Globus pallidus (tissue), 1 donor: Measurements from ENCODE around the gene MAP3K8.

Source experiments
- DNase-seq: peaks from one replicate; pipeline ENCODE4 v3.0.0-alpha.2; 2015; ENCODE audit warnings: low spot score

MAP3K8 gene

GRCh38 chr10:30433730-30434272, at the start of gene MAP3K8:
Gene MAP3K8, plus strand, starts transcription at chr10:30434184. Its CDS starts 4,755 bp downstream, at chr10:30438939.
- peak; percentile 80 for DNase-seq

DNA sequence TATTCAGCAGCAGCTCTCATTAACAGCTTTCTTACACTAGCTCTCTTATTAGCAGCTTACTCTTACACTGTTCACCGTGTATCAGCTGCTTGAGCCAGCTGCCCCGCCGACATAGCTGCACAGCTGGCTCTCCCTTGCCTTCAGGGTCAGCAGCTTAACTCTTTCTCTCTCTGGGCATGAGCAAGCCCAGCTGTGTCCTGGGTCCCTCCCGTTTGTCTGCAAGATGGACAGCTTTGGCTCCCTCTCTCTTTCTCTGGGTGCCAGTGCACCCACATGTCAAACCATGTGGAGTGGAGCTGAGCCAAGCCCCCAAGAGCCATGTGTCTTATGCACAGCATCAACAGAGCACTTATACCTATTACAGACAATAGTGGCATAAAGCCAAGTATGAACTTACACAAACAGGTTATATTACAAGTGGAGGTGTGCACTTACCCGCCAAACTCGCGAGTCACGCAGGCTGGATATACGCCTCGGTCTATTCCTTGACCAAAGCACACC, 49.2 kb upstream of the MAP3K8 start:
- DNase-seq = peak; percentile 9

DNA sequence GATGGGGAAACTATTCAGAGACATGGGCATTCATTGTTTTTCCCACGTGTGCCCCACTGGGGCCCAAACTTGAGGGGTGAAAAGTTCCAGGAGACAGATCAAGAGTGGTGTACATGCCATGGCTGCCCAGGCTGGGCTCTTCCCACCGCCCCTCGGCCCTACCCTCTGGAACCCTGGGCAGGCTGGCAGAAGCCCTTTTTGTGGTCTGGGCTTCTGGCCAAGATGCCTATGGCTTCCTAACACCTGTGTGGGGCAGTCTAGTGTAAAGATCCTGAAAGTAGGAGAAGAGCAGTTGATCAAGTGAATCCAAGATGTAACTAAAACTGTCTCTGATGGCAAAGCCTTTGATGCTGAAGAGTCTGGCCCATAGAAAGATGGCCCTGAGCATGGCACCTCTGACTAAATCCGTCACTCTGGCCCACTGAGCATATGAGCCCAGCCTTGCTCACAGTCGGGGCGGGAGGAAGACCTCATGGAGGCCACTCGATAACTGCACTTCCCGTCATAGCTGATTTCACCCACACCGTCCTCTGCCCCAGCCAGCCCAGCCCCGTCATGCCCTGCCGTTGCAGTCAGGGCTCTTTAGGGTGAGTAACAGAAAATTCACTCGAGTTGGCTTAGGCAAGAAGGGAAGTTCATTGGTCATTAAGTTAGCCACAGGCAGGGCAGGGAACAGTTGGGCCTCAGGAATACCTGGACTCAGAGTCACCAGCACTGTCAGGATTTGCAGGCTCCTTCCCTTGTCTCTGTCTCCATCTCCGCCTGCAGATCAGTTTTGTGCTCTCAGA, 47.0 kb upstream of the MAP3K8 start:
- DNase-seq = no peak

DNA sequence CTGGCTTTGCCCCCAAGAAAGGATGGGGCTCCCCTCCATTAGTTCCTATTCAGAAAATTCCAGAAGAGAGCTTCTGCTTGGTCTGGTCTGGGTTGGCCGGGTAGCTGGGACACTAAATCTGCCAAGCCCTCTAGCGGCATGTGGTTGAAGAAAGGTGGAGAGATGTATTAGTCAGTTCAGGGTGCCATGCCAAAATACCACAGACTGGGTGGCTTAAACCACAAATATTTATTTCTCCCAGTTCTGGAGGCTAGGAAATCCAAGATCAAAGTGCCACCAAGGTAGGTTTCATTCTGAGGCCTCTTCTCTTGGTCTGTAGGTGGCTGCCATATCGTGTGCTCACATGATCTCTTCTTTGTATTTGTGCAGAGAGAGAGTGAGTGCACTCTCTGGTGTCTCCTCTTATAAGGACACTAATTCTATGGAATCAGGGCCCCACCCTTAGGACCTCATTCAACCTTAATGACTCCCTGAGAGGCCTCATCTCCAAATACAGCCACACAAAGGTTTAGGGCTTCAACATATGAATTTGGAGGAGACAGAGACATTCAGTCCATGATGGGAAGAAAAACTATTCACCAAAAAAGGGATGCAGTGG, 46.2 kb upstream of the MAP3K8 start:
- DNase-seq = no peak

GRCh38 chr10:30389543-30389942, 44.4 kb upstream of the MAP3K8 start:
- DNase-seq = no peak

DNA sequence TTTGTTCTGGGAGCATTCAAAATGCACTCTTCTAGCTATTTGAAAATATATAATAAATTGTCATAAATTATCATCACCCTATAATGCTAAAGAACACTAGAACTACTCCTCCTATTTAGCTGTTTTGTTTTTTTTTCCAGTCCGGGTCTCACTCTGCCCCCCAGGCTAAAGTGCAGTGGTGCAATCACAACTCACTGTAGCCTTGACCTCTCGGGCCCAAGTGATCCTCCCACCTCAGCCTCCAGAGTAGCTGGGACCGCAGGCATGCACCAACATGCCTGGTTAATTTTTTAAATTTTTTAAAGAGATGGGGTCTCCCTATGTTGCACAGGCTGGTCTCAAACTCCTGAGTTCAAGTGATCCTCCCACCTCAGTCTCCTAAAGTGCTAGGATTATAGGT, 43.8 kb upstream of the MAP3K8 start:
- DNase-seq = no peak

- DNase-seq = no peak
Measured at GRCh38 chr10:30391266-30391665, 42.7 kb upstream of the MAP3K8 start.

DNA sequence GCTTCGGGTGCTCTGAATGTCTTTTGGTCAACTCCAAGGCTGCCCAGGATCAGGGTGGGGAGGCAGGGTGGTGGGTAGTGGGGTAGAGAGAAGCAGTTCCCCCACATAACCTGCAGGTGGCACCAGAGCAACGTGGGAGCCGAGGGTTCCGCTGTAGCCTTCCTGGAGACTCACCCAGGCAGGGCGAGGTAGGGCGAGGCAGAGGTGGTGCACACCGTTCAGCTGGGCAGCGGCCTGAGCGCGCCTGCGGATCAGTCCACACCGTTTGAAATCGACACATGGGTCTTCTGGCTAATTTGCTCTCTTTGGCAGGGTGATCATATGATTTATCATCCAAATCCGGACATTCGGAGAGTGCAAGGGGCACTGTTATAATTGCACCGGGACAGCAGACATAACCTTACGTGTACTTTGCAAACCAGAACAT, 41.4 kb upstream of the MAP3K8 start:
- DNase-seq = peak; percentile 43

DNA sequence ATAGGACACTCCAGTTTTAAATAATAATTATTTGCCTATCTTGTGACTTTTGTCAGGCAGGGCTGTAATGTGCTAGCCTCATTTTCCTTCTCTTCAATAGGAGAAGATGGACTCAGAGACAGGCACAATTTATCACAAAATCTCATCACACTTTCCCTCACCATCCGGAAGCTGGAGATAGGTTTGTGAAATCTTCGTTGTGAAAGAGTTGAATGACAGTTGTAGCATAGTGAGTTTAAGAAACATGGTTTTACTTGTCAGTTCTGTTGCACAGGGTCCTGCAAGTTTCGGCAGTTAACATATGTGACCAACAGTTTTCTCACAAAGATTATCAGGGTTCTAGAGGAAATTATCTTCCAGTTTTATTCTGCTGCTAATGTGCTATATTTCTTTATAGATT, 37.7 kb upstream of the MAP3K8 start:
- no peak for DNase-seq

- no peak for DNase-seq
Measured at GRCh38 chr10:30396698-30397097, 37.3 kb upstream of the MAP3K8 start.

GRCh38 chr10:30398193-30398592, 35.8 kb upstream of the MAP3K8 start:
- no peak for DNase-seq

DNA sequence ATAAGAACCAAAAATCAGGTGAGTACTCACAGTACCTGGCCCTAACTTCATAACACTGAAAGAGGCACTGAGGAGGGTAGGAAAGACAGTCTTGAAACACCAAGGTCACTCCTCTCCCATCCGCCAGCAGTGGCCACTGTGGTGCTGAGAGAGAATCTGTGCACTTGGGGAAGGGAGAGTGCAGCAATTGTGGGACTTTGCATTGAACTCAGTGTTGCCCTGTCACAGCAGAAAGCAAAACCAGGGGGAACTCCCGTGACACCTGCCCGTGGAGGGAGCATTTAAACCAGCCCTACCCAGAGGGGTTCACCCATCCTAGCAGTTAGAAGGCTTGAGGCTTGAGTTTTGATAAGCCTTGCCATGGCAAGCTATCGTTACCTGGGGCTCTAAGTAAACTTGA, 35.2 kb upstream of the MAP3K8 start:
- no peak for DNase-seq

GRCh38 chr10:30403494-30403893, 30.5 kb upstream of the MAP3K8 start:
- DNase-seq = no peak

- DNase-seq = no peak
Measured at GRCh38 chr10:30404540-30404939, 29.4 kb upstream of the MAP3K8 start.

DNA sequence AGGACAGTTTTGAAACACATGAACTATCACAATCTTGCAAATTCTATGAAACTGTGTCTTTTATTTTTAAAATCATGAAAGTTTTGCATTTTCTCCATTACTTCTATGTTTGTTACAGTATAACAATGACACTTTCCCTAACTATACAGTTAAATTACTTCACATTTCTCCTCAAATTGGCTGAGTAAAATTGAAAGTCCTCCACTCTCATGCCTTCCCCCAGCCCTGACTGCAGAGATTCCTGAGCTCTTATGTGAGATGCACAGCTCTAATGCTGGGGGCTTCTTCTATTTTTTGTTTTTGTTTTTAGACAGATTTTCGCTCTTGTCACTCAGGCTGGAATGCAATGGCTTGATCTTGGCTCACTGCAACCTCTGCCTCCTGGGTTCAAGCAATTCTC, 22.7 kb upstream of the MAP3K8 start:
- no peak for DNase-seq

DNA sequence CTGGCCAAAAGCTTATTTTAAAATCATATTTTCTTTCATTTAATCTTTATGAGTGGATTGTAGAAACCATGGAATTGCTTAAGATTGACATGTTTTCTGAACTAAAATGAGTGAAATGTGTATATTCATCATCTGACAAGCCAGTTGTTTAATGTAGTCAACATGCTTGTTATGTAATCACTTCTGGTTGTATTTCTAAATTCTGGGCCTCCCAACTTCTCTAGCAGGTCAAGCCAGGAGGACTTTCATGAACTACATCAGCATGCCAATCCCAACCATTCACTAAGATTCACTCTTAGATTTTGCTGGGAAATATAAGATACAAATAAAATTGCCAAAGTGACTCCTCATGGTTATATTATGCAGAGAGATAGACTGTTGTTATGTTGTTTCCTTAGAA, 21.1 kb upstream of the MAP3K8 start:
- no peak for DNase-seq

- DNase-seq = no peak
Measured at GRCh38 chr10:30413996-30414576, 19.9 kb upstream of the MAP3K8 start.

DNA sequence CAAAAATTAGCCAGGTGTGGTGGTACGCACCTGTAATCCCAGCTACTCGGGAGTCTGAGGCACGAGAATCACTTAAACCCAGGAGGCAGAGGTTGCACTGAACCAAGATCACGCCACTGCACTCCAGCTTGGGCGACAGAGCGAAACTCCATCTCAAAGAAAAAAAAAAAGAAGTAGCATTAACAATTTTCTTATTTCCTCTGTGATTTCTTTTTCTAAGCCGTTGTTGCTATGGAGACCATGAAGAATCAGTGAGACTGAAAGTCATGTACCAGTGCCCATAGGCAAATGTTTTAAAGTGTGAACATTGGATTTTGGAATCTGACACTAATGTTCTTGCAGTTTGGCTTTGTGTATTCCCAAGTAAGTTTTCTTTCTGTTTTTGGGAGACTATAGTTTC, 18.4 kb upstream of the MAP3K8 start:
- DNase-seq = no peak

DNA sequence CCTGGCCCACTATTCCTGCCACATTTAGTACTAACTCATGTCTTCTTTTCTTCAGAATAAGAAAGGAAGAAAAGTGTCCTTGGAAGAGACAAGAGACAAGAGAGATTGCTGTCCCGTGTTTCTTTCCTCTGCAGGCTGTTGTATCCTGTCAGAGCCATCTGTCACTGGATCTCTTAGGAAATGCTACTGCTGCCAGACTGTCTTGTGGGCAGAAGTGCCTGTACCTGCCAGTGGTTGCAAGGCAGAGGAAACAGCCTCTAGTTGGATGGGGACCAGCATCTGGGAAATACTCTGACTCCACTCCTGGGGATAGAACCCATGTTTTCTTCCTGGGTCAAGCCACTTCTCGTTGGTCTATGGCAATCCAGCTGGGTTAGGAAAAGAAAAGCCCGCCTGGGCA, 16.7 kb upstream of the MAP3K8 start:
- DNase-seq = no peak

DNA sequence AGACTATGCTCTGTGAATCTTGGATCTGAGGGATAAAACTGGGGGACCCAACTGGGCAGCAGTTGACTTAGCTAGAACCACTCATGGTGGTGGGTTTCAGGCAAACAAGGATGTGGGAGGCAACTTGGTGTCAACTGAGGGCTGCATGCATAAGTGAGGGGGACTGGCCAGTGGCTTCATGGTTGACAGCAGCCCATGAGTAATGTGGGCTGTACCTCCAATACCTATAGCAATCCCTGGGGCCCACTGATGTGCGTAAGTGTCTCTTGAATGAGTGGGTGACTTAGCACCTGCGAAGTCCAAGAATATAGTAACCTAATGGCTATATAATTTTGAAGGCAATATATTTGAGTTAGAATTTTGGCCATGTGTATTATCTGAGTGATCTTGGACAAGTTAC, 13.7 kb upstream of the MAP3K8 start:
- no peak for DNase-seq

DNA sequence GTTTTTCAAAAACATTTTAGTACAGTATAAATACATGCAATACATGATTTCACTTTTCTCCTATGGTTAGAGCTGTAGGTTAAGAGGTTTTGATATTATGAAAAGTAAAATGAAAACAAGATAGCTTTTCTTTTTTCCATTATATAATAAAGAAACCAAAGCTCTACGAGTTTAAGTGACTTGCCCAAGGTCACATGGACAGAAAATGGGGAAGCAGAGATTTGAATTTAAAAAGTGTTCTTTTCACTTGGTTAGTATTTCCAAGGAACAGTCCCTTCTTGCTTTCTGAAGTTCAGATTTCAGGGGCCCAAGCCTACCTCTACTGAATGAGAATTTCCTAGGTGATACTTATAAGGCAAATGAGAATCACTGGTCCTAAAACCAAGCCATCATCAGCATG, 13.2 kb upstream of the MAP3K8 start:
- no peak for DNase-seq

DNA sequence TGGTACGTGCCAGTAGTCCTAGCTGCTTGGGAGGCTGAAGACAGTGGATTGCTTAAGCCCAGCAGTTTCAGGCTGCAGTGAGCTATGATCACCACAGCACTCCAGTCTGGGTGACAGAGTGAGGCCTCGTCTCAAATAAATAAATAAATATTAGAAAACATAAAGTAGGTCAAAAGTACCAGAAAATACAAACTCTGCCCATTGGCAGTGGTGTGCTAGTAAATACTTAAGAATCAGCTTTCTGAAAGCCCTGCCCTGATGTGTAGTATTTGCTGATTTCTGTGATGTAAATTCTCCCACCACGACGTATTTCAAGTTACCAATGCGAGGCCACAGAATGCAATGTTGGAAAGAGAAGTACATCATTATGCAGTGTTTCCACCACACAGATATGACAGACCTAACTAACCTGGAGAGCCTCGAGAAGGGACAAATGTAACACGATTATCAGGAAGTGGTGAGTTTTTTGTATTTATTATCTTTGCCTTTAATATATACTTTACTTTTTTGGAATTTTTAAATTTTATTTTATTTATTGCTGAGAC, 11.8 kb upstream of the MAP3K8 start:
- no peak for DNase-seq
